Thyroid gland (tissue), 4 donors: ENCODE results near the gene JDP2. TPM values are rescaled to one million over a fixed set of nuclear protein-coding genes. Genes with fewer than 3 reads are reported as not detected.

Experiments
- DNase-seq, 2 donors: peaks; one replicate each; pipeline ENCODE4 v3.0.0-alpha.2; 2019
- H3K27ac ChIP-seq, 3 donors: fragments of 200-600 bp; sonication (generic); 1 replicate in 2 of 3; 2 replicates in 1 of 3; pipeline ENCODE4 v1.5.1; 2016 to 2019; ENCODE audit warnings: mild to moderate bottlenecking in 1 of 3, moderate library complexity in 1 of 3
- H3K27me3 ChIP-seq: fragments of 200-600 bp; sonication (generic); one replicate; pipeline ENCODE4 v1.5.1; 2019
- H3K36me3 ChIP-seq, 2 donors: fragments of 200-600 bp; sonication (generic); one replicate each; pipeline ENCODE4 v1.5.1; 2016 to 2019
- H3K4me1 ChIP-seq, 2 donors: fragments of 200-600 bp; sonication (generic); one replicate each; pipeline ENCODE4 v1.5.1; 2017 to 2019
- H3K4me3 ChIP-seq, 3 donors: fragments of 200-600 bp; sonication (generic); replicated peaks in 1 of 3; 1 replicate in 2 of 3; 2 replicates in 1 of 3; pipeline ENCODE4 v1.5.1; 2016; ENCODE audit warnings: mild to moderate bottlenecking in 1 of 3
- H3K9me3 ChIP-seq: fragments of 200-600 bp; sonication (generic); one replicate; pipeline ENCODE4 v1.5.1; 2017
- POLR2A ChIP-seq, 2 donors: fragments of 450-650 bp; IDR thresholded peaks; one replicate each; pipeline ENCODE4 v1.6.1; 2017; ENCODE audit warnings: antibody characterized with exemption in 2 of 2, mild to moderate bottlenecking in 2 of 2, moderate library complexity in 1 of 2
- WGBS, 2 donors: methylation state at CpG; one replicate each; pipeline ENCODE4 v1.1.5; 2017; 5-methylcytosine and 5-hydroxymethylcytosine counted together
- intact Hi-C: fragments of 100-400 bp; cut with DNase I; formaldehyde crosslinking; loops from one replicate; pipeline ENCODE4 v1.15.1; 2023
- total RNA-seq, 4 donors: library from RNA; depleted of rRNA; stranded (reverse); fragments of >200 nt; gene quantifications; one replicate each; pipeline ENCODE4 v1.2.3, GENCODE V29; 2016
- TF ChIP-seq, protein P1 (sequence below), 6 experiments: fragments of 200-600 bp in 3 of 6; fragments of 450-650 bp in 3 of 6; sonication (generic) in 3 of 6; IDR thresholded peaks; one replicate each; pipeline ENCODE4 v1.5.1; 2016 to 2019; ENCODE audit warnings: antibody characterized with exemption in 6 of 6, mild to moderate bottlenecking in 2 of 6, inconsistent platforms in 1 of 6, moderate library complexity in 1 of 6

JDP2 gene
- total RNA-seq, 4 donors from 2014 or later, result 24.2 to 54.6 (median 36.3) TPM

DNA sequence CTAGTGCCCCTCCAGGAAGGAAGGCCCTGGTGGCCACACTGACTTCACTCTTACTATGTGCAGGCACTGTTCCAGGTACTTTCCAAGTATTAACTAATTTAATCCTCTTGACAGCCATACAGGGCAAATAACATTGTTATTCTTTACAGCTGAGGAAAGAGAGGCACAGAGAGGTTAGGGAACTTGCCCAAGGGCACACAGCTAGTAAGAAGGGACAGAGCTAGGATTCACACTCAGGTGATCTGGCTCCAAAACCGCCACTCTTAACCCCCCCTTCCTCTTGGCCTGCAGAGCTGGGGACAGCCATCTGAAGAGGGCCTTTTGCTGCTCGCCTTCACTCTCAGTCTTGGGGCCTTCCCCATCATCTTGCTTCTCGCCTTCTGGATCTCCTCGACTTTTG, 4.0 kb downstream of the JDP2 start:
- Histone ChIP-seq H3K36me3 (peaks cover 3 to 6% of the 10 kb centered on the region in 2 donors), H3K4me3 (no peak overlapping the region), H3K27ac (no peak overlapping the region), H3K4me1 (peaks cover 20 to 25% of the 10 kb centered on the region in 2 donors), H3K27me3 (no peaks in the 10 kb centered on the region), H3K9me3 (no peaks in the 10 kb centered on the region)
- 90 to 99% methylated on average over 4 of the region's 4 CpGs for WGBS, 2 donors
- TF ChIP-seq, protein P1, sequence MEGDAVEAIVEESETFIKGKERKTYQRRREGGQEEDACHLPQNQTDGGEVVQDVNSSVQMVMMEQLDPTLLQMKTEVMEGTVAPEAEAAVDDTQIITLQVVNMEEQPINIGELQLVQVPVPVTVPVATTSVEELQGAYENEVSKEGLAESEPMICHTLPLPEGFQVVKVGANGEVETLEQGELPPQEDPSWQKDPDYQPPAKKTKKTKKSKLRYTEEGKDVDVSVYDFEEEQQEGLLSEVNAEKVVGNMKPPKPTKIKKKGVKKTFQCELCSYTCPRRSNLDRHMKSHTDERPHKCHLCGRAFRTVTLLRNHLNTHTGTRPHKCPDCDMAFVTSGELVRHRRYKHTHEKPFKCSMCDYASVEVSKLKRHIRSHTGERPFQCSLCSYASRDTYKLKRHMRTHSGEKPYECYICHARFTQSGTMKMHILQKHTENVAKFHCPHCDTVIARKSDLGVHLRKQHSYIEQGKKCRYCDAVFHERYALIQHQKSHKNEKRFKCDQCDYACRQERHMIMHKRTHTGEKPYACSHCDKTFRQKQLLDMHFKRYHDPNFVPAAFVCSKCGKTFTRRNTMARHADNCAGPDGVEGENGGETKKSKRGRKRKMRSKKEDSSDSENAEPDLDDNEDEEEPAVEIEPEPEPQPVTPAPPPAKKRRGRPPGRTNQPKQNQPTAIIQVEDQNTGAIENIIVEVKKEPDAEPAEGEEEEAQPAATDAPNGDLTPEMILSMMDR (IDR thresholded peaks at IDR 0.05), result no peak
- TF ChIP-seq POLR2A (IDR thresholded peaks at IDR 0.05), result no peak
- no peak for DNase-seq
- intact Hi-C loops, result no loop called here

DNA sequence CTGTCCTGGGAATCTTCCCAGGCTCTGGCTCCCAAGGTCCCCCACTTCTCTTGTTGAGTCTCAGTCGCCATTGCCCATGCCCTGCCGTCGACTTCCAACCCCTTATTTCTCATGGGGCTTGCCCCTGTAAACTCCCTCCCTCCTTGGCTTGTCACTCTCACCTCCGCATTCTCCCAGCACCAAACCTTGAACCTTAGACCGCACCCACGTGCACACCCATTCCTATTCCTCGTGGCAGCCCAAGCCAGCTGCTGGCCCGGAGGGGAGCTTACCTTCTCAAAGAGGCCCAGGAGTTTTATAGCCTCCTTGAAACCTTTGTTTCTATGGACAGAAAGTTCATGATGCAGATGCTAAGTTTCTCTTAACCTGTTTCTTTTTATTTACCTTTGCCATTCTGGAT, 4.6 kb downstream of the JDP2 start:
- TF ChIP-seq, protein P1 (IDR thresholded peaks at IDR 0.05), result no peak
- TF ChIP-seq POLR2A (IDR thresholded peaks at IDR 0.05), result no peak

DNA sequence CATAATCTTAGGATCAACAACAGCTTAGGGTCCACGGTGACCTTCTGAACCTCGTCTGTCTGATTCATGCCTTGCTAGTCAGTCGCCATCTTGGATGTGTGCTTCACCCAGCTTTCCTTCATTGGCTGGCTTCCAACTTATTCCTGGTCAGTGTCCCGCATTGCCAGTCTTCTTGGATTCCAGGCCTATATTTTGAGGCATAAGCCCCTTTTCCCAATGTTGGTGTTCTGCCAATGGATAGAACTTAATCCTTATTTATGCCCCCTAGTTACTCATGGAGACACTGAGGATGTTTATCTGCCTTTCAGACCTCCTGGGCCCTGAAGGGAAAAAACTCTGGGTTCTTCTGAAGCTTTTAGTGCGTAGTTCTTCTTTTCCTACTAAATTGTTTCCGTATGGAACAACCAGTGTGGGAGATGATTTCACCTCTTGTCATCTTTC, 5.8 kb downstream of the JDP2 start:
- Histone ChIP-seq H3K36me3 (peaks cover 3 to 6% of the 10 kb centered on the region in 2 donors), H3K9me3 (no peaks in the 10 kb centered on the region), H3K4me3 (no peak overlapping the region), H3K27me3 (no peaks in the 10 kb centered on the region), H3K4me1 (peaks cover 20 to 21% of the 10 kb centered on the region in 2 donors), H3K27ac (no peak overlapping the region)
- no peak for DNase-seq
- TF ChIP-seq, protein P1 (IDR thresholded peaks at IDR 0.05), result no peak
- TF ChIP-seq POLR2A (IDR thresholded peaks at IDR 0.05), result no peak
- intact Hi-C loops, result no loop called here
- 94 to 96% methylated on average over 6 of the region's 6 CpGs for WGBS, 2 donors

More for the DNA sequence above, 4.6 kb downstream of the JDP2 start:
- DNase-seq, result no peak
- no peak overlapping the region for H3K27ac ChIP-seq
- H3K9me3 ChIP-seq, result no peaks in the 10 kb centered on the region
- peaks cover 3 to 6% of the 10 kb centered on the region in 2 donors for H3K36me3 ChIP-seq
- H3K4me3 ChIP-seq, result no peak overlapping the region
- WGBS, 2 donors, result 97% methylated on average over 8 of the region's 8 CpGs
- peaks cover 20 to 21% of the 10 kb centered on the region in 2 donors for H3K4me1 ChIP-seq
- intact Hi-C loops, result no loop called here
- H3K27me3 ChIP-seq, result no peaks in the 10 kb centered on the region

DNA sequence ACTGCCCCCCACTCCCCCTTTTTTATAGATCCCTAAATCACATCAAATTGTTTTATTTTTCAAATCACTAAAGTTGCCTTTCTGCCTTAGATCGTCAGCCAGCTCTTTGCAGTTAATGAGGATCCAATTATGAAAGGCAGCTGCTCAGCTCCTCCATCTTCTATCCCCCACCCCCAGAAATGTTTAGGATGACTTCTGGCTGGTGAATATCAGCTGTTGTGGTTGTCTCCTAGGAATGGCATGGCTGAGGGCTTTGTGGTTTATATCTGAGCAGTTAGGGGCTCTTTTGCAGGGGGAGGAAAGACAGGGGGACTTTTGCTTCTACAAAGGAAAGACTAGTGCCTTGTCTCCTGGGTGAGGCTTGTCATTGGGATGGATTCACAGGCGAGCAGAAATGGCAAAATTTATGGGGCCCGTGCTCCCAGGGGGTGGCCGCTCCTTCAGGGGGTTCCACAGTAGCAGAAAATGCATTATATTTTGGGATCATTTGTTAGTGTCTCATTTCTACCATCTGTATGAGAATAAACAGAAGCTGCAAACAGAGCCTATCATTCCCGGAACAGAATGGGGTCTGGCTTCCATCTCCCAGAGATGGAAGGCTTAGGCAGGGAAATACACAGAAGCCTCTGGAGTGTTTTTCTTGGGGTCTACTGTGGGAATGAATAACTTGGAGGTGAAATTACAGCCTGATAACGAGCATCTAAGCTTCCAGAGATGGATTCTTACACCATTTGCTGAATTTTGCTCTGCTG, 6.5 kb downstream of the JDP2 start:
- TF ChIP-seq POLR2A (IDR thresholded peaks at IDR 0.05), result no peak
- TF ChIP-seq, protein P1 (IDR thresholded peaks at IDR 0.05), result no peak
- DNase-seq, result no peak
- WGBS, 2 donors, result 91 to 93% methylated on average over 6 of the region's 6 CpGs
- peaks cover 3 to 6% of the 10 kb centered on the region in 2 donors for H3K36me3 ChIP-seq
- no peaks in the 10 kb centered on the region for H3K9me3 ChIP-seq
- no peaks in the 10 kb centered on the region for H3K27me3 ChIP-seq
- H3K4me1 ChIP-seq, result peaks cover 14 to 15% of the 10 kb centered on the region in 2 donors
- H3K27ac ChIP-seq, result no peak overlapping the region
- intact Hi-C loops, result no loop called here
- no peak overlapping the region for H3K4me3 ChIP-seq

DNA sequence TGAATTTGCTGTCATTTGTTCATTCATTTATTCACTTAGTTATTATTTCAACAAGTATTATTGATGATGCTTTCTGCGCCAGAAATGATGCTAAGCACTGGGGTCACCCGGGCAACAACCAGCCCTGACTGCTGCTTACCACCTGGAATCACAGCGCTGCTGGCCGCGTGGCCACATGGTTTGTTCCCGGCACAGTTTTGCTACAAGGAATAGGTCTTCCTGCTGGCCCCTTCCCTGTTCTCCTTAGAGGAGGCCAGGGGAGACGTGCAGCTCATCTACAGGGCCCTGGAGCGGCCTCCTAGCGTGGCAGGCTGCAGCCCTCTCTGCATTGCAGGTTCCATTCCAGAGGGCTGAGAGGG, 7.0 kb downstream of the JDP2 start:
- TF ChIP-seq, protein P1 (IDR thresholded peaks at IDR 0.05), result no peak
- TF ChIP-seq POLR2A (IDR thresholded peaks at IDR 0.05), result no peak
- Histone ChIP-seq H3K4me1 (peaks cover 9% of the 10 kb centered on the region in 2 donors), H3K27me3 (no peaks in the 10 kb centered on the region), H3K36me3 (peaks cover 6 to 8% of the 10 kb centered on the region in 2 donors), H3K27ac (no peak overlapping the region), H3K9me3 (no peaks in the 10 kb centered on the region), H3K4me3 (no peak overlapping the region)
- no peak for DNase-seq
- intact Hi-C loops, result no loop called here
- 91 to 93% methylated on average over 9 of the region's 9 CpGs for WGBS, 2 donors
